Adrenal gland (tissue), 12 donors: ENCODE results near the gene PANK1. TPM values are rescaled to one million over a fixed set of nuclear protein-coding genes. Genes with fewer than 3 reads are reported as not detected.

ENCODE experiments used
- DNase-seq, 7 donors: peaks; one replicate each; pipeline ENCODE4 v3.0.0-alpha.2; 2019 to 2020
- H3K27ac ChIP-seq, 5 donors: fragments of 200-600 bp; sonication (generic) in 4 of 5; 1 replicate in 3 of 5; 2 replicates in 2 of 5; pipeline versions ENCODE4 v1.5.1 to v1.8.0; 2016 to 2020; ENCODE audit warnings: mild to moderate bottlenecking in 1 of 5
- H3K27me3 ChIP-seq: fragments of 200-600 bp; 2 replicates; pipeline ENCODE4 v1.8.0; 2021
- H3K36me3 ChIP-seq, 2 donors: fragments of 200-600 bp; replicated peaks in 1 of 2; 1 replicate in 1 of 2; 2 replicates in 1 of 2; pipeline versions ENCODE4 v1.5.1 to v1.8.0; 2018 to 2022
- H3K4me1 ChIP-seq, 2 donors: fragments of 200-600 bp; replicated peaks in 1 of 2; 1 replicate in 1 of 2; 2 replicates in 1 of 2; pipeline versions ENCODE4 v1.5.1 to v1.8.0; 2018 to 2021
- H3K4me3 ChIP-seq, 4 donors: fragments of 200-600 bp; sonication (generic) in 3 of 4; one replicate each; pipeline ENCODE4 v1.5.1; 2016 to 2018
- H3K9me3 ChIP-seq, 3 donors: fragments of 200-600 bp; sonication (generic) in 1 of 3; replicated peaks in 1 of 3; 1 replicate in 2 of 3; 2 replicates in 1 of 3; pipeline versions ENCODE4 v1.5.1 to v1.8.0; 2016 to 2021
- POLR2A ChIP-seq, 2 donors: fragments of 450-650 bp; IDR thresholded peaks; one replicate each; pipeline ENCODE4 v1.6.1; 2017; ENCODE audit warnings: antibody characterized with exemption in 2 of 2, mild to moderate bottlenecking in 2 of 2, moderate library complexity in 1 of 2
- WGBS, 4 donors: extraction: QIAGEN DNeasy Blood & Tissue Kit in 2 of 4; methylation state at CpG; one replicate each; pipeline versions ENCODE4 v1.1.5 to v1.1.7; 2013 to 2017; 5-methylcytosine and 5-hydroxymethylcytosine counted together
- intact Hi-C, 2 donors: fragments of 100-400 bp; cut with DNase I; formaldehyde crosslinking; loops; one replicate each; pipeline versions ENCODE4 v1.14.1 to v1.15.0; 2022 to 2023
- polyA plus RNA-seq, 3 donors: library from polyadenylated mRNA; stranded (reverse); fragments of 200-250 nt in 2 of 3; fragments of 350-450 nt in 1 of 3; fragmentation: Illumina TruSeq in 1 of 3; extraction: RNeasy Lipid Tissue Mini Kit (QIAGEN cat#74804) in 1 of 3; gene quantifications; one replicate each; pipeline ENCODE4 v1.2.3, GENCODE V29; 2013 to 2014
- total RNA-seq, 9 donors: library from RNA; depleted of rRNA in 4 of 9; stranded (reverse); fragments of >200 nt in 4 of 9; fragments of 120-200 nt in 1 of 9; fragmentation: NEBNext Ultra II Directional in 1 of 9; extraction: Animal tissue kit (Norgen Biotek cat#: 25700) in 1 of 9; gene quantifications; one replicate each; pipeline versions ENCODE4 v1.1.0 to v1.2.4, GENCODE V29; 2013 to 2023
- TF ChIP-seq, protein P1 (sequence below), 6 experiments: fragments of 450-650 bp in 4 of 6; fragments of 200-600 bp in 2 of 6; sonication (generic) in 1 of 6; IDR thresholded peaks; 1 replicate in 5 of 6; 2 replicates in 1 of 6; pipeline versions ENCODE4 v1.5.1 to v1.8.0; 2016 to 2021; ENCODE audit warnings: antibody characterized with exemption in 6 of 6, mild to moderate bottlenecking in 2 of 6, moderate library complexity in 1 of 6
- donor health status: healthy with polysubstance abuse.
- donor health status: Bipolar disorder and iron deficiency.
- donor health status: DM: yes; HTN: yes; CAD: no.
- donor health status: DM: no; HTN: no; CAD: no.
- donor health status: DM: no; HTN: no; CAD: no.
- donor health status: DM: yes; HTN: yes; CAD: no.

PANK1 gene
- total and polyA plus RNA-seq, 12 donors = 1.1 to 21.3 (median 8.5) TPM

DNA sequence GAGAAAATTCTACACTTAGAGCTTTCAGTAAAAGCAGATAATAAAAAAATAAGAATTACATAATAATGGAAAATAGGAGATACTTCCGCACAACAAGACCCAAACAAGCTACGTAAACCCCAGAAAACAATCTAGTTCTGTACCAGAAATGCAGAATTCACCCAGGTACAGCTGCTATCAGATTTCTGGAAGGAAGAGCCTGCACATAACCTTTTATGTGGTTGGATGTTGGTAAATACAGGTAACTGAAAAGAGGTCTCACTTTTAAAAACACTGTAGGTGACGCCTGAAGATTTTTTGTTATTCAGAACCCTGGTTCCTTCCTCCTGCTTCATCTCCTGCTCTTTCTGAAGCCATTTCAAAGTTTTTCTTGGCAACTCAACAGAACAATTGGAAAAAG lies 29.9 kb downstream of the PANK1 start:
- Histone ChIP-seq H3K4me3 (no peak overlapping the region), H3K27ac (no peak overlapping the region), H3K4me1 (no peaks in the 10 kb centered on the region), H3K9me3 (no peaks in the 10 kb centered on the region), H3K27me3 (no peaks in the 10 kb centered on the region), H3K36me3 (no peaks in the 10 kb centered on the region)
- intact Hi-C loops = no loop called here
- WGBS, 4 donors = 92 to 100% (median 96%) methylated on average over 3 of the region's 3 CpGs
- no peak for DNase-seq
- TF ChIP-seq POLR2A (IDR thresholded peaks at IDR 0.05) = no peak
- TF ChIP-seq, protein P1, sequence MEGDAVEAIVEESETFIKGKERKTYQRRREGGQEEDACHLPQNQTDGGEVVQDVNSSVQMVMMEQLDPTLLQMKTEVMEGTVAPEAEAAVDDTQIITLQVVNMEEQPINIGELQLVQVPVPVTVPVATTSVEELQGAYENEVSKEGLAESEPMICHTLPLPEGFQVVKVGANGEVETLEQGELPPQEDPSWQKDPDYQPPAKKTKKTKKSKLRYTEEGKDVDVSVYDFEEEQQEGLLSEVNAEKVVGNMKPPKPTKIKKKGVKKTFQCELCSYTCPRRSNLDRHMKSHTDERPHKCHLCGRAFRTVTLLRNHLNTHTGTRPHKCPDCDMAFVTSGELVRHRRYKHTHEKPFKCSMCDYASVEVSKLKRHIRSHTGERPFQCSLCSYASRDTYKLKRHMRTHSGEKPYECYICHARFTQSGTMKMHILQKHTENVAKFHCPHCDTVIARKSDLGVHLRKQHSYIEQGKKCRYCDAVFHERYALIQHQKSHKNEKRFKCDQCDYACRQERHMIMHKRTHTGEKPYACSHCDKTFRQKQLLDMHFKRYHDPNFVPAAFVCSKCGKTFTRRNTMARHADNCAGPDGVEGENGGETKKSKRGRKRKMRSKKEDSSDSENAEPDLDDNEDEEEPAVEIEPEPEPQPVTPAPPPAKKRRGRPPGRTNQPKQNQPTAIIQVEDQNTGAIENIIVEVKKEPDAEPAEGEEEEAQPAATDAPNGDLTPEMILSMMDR (IDR thresholded peaks at IDR 0.05) = no peak

GRCh38 chr10:89613582-89613981 lies 31.5 kb downstream of the PANK1 start:
- no peaks in the 10 kb centered on the region for H3K36me3 ChIP-seq
- H3K4me1 ChIP-seq = no peaks in the 10 kb centered on the region
- no peaks in the 10 kb centered on the region for H3K9me3 ChIP-seq
- WGBS, 4 donors = 65 to 87% (median 75%) methylated on average over 3 of the region's 3 CpGs
- TF ChIP-seq, protein P1 (IDR thresholded peaks at IDR 0.05) = no peak
- TF ChIP-seq POLR2A (IDR thresholded peaks at IDR 0.05) = no peak
- no peaks in the 10 kb centered on the region for H3K27me3 ChIP-seq
- no peak overlapping the region for H3K4me3 ChIP-seq
- H3K27ac ChIP-seq = no peak overlapping the region
- intact Hi-C loops = no loop called here
- DNase-seq = no peak

GRCh38 chr10:89611282-89611681 lies 33.8 kb downstream of the PANK1 start:
- no peak for TF ChIP-seq POLR2A (IDR thresholded peaks at IDR 0.05)
- TF ChIP-seq, protein P1 (IDR thresholded peaks at IDR 0.05) = no peak
- intact Hi-C loops = no loop called here
- no peaks in the 10 kb centered on the region for H3K9me3 ChIP-seq
- no peaks in the 10 kb centered on the region for H3K4me1 ChIP-seq
- H3K4me3 ChIP-seq = no peak overlapping the region
- DNase-seq = no peak
- H3K36me3 ChIP-seq = no peaks in the 10 kb centered on the region
- WGBS, 4 donors = 95 to 99% (median 96%) methylated on average over 4 of the region's 4 CpGs
- no peak overlapping the region for H3K27ac ChIP-seq
- H3K27me3 ChIP-seq = no peaks in the 10 kb centered on the region

GRCh38 chr10:89609833-89610346 lies 35.2 kb downstream of the PANK1 start:
- DNase-seq = no peak
- no peaks in the 10 kb centered on the region for H3K9me3 ChIP-seq
- WGBS, 4 donors = 2 to 83% (median 44%) methylated on average over 2 of the region's 2 CpGs
- intact Hi-C loops = no loop called here
- H3K4me1 ChIP-seq = no peaks in the 10 kb centered on the region
- H3K36me3 ChIP-seq = no peaks in the 10 kb centered on the region
- no peak overlapping the region for H3K4me3 ChIP-seq
- no peaks in the 10 kb centered on the region for H3K27me3 ChIP-seq
- no peak for TF ChIP-seq POLR2A (IDR thresholded peaks at IDR 0.05)
- H3K27ac ChIP-seq = no peak overlapping the region

DNA sequence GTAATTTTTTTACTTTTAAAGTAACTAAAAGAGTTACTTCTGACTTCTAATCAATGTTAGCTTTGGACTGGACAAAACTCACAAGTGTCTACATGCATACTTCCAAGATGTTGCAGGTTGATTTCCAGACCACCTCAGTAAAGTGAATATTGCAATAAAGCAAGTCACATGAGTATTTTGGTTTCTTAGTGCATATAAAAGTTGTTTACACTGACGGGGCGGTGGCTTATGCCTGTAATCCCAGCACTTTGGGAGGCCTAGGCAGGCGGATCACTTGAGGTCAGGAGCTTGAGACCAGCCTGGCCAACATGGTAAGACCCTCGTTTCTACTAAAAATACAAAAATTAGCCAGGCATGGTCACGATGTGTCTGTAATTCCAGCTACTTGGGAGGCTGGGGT lies 40.8 kb downstream of the PANK1 start:
- 91 to 95% (median 92%) methylated on average over 5 of the region's 5 CpGs for WGBS, 4 donors
- no peaks in the 10 kb centered on the region for H3K36me3 ChIP-seq
- no peak for TF ChIP-seq POLR2A (IDR thresholded peaks at IDR 0.05)
- TF ChIP-seq, protein P1 (IDR thresholded peaks at IDR 0.05) = no peak
- H3K27ac ChIP-seq = no peak overlapping the region
- H3K9me3 ChIP-seq = no peaks in the 10 kb centered on the region
- intact Hi-C loops = no loop called here
- no peaks in the 10 kb centered on the region for H3K4me1 ChIP-seq
- H3K4me3 ChIP-seq = no peak overlapping the region
- H3K27me3 ChIP-seq = no peaks in the 10 kb centered on the region
- DNase-seq = no peak
